HCT116 (cell line): ENCODE measurements around the gene HMCES.

Source experiments
- ATF3 ChIP-seq: IDR thresholded peaks from 2 replicates; pipeline ENCODE4 v1.6.1; 2012
- CBX3 ChIP-seq: IDR thresholded peaks from 2 replicates; pipeline ENCODE4 v1.6.1; 2012; ENCODE audit warnings: low read depth
- CEBPB ChIP-seq: IDR thresholded peaks from 2 replicates; pipeline ENCODE4 v1.6.1; 2012; ENCODE audit warnings: low read depth
- CTCF ChIP-seq, 3 experiments: fragments of 200-600 bp in 1 of 3; sonication (generic) in 1 of 3; IDR thresholded peaks in 2 of 3; conservative IDR thresholded peaks in 1 of 3; 2 replicates each; pipeline ENCODE4 v1.5.1; 2012 to 2017; ENCODE audit warnings: low read depth in 2 of 3, low read length in 2 of 3, antibody characterized with exemption in 1 of 3, borderline replicate concordance in 1 of 3, control low read depth in 1 of 3, mild to moderate bottlenecking in 1 of 3, mixed read lengths in 1 of 3, mixed run types in 1 of 3, moderate library complexity in 1 of 3; ENCODE audit not compliant: insufficient read depth in 1 of 3
- EGR1 ChIP-seq: IDR thresholded peaks from 2 replicates; pipeline ENCODE4 v1.6.1; 2012; ENCODE audit warnings: low read depth
- POLR2A ChIP-seq: IDR thresholded peaks from 2 replicates; pipeline ENCODE4 v1.7.0; 2011; ENCODE audit warnings: borderline replicate concordance; ENCODE audit not compliant: insufficient read depth, insufficient read length; ENCODE audit errors: extremely low read depth
- REST ChIP-seq: IDR thresholded peaks from 2 replicates; pipeline ENCODE4 v1.6.1; 2012; ENCODE audit warnings: low read depth
- SP1 ChIP-seq: IDR thresholded peaks from 2 replicates; pipeline ENCODE4 v1.6.1; 2012; ENCODE audit warnings: low read depth
- ZBTB33 ChIP-seq: IDR thresholded peaks from 2 replicates; pipeline ENCODE4 v1.6.1; 2011; ENCODE audit warnings: mild to moderate bottlenecking, low read length, moderate library complexity; ENCODE audit not compliant: insufficient replicate concordance; ENCODE audit errors: extremely low read depth

GRCh38 chr3:129327510-129327909 is 48.8 kb downstream of the HMCES start:
- TF ChIP-seq POLR2A (no peak), CTCF (IDR thresholded peaks at IDR 0.05 in 2 of 3, conservative IDR thresholded peaks at IDR 0.05 in 1 of 3; ENCODE audit: borderline replicate concordance in 1 of 3, insufficient read depth in 1 of 3, low read depth in 2 of 3, low read length in 2 of 3) (no peak), EGR1 (no peak), SP1 (no peak), REST (no peak), ATF3 (no peak), CBX3 (no peak), CEBPB (no peak), ZBTB33 (no peak)
